ENCODE results near the gene FAM229B. TPM values are rescaled to one million over a fixed set of nuclear protein-coding genes. Genes with fewer than 3 reads are reported as not detected.
A peak's percentile ranks its signal among the peaks of the same experiment; 100 is the strongest.

FAM229B gene
- total and polyA plus RNA-seq, 7 experiments from 2014 or later: 0.70 to 14.1 (median 2.5) TPM

- POLR2A ChIA-PET: no interaction called here
- intact Hi-C loops (cut with micrococcal nuclease): no loop called here
- CTCF ChIA-PET: no interaction called here
Measured at GRCh38 chr6:112058243-112059032, 29.0 kb upstream of the FAM229B start.

GRCh38 chr6:112061605-112062004 is 25.8 kb upstream of the FAM229B start:
- H3K9me3 ChIP-seq (ENCODE audit: control insufficient read depth in 2 of 3, low read length in 3 of 3): no peaks in the 10 kb centered on the region
- H3K27ac ChIP-seq (ENCODE audit: low read depth, low read length): no peak overlapping the region
- ATAC-seq (no peak), DNase-seq (no peak)
- H3K9me3 Mint-ChIP-seq: no peaks in the 10 kb centered on the region
- peaks cover 0 to 6% (median 0%) of the 10 kb centered on the region in 5 donors for H3K27me3 Mint-ChIP-seq
- H3K36me3 Mint-ChIP-seq: no peaks in the 10 kb centered on the region
- POLR2A ChIA-PET: no interaction called here
- H3K4me3 Mint-ChIP-seq: no peak overlapping the region
- no peaks in the 10 kb centered on the region for H3K27me3 ChIP-seq (ENCODE audit: control insufficient read depth in 2 of 2, insufficient read depth in 2 of 2, low read length in 2 of 2)
- H3K27ac Mint-ChIP-seq: no peak overlapping the region
- peaks cover 0 to 4% (median 4%) of the 10 kb centered on the region in 7 donors for H3K4me1 Mint-ChIP-seq
- CTCF ChIA-PET: interaction anchor here (0.8 kb wide), 1 partner anchor 12 kb away, joined by 3 read pairs; no protein-coding TSS in a partner anchor
- H3K36me3 ChIP-seq (ENCODE audit: control insufficient read depth in 2 of 3, insufficient read depth in 3 of 3, low read length in 3 of 3): no peaks in the 10 kb centered on the region
- intact Hi-C loops (cut with micrococcal nuclease): no loop called here
- H3K4me3 ChIP-seq (ENCODE audit: low read length): no peak overlapping the region
- no peaks in the 10 kb centered on the region for H3K4me1 ChIP-seq (ENCODE audit: control insufficient read depth in 2 of 2, insufficient read depth in 2 of 2, low read length in 2 of 2)

More at GRCh38 chr6:112058243-112059032, 29.0 kb upstream of the FAM229B start:
- Mint-ChIP-seq H3K4me3 (no peak overlapping the region), H3K4me1 (no peaks in the 10 kb centered on the region), H3K27ac (no peak overlapping the region), H3K27me3 (peaks cover 0 to 9% (median 4%) of the 10 kb centered on the region in 5 donors), H3K9me3 (peaks cover 0 to 1% (median 0%) of the 10 kb centered on the region in 11 donors), H3K36me3 (no peaks in the 10 kb centered on the region)
- no peaks in the 10 kb centered on the region for H3K27me3 ChIP-seq (ENCODE audit: control insufficient read depth in 2 of 2, insufficient read depth in 2 of 2, low read length in 2 of 2)
- DNase-seq (no peak), ATAC-seq (no peak)
- H3K4me1 ChIP-seq (ENCODE audit: control insufficient read depth in 2 of 2, insufficient read depth in 2 of 2, low read length in 2 of 2): no peaks in the 10 kb centered on the region
- H3K9me3 ChIP-seq (ENCODE audit: control insufficient read depth in 2 of 3, low read length in 3 of 3): no peaks in the 10 kb centered on the region
- H3K4me3 ChIP-seq (ENCODE audit: low read length): no peak overlapping the region
- no peaks in the 10 kb centered on the region for H3K36me3 ChIP-seq (ENCODE audit: control insufficient read depth in 2 of 3, insufficient read depth in 3 of 3, low read length in 3 of 3)
- H3K27ac ChIP-seq (ENCODE audit: low read depth, low read length): no peak overlapping the region

- DNase-seq: no peak
- intact Hi-C loops (cut with micrococcal nuclease): no loop called here
- no peaks in the 10 kb centered on the region for H3K36me3 Mint-ChIP-seq
- no peaks in the 10 kb centered on the region for H3K27me3 ChIP-seq (ENCODE audit: control insufficient read depth in 2 of 2, insufficient read depth in 2 of 2, low read length in 2 of 2)
- H3K9me3 ChIP-seq (ENCODE audit: control insufficient read depth in 2 of 3, low read length in 3 of 3): no peaks in the 10 kb centered on the region
- H3K27ac Mint-ChIP-seq: no peak overlapping the region
- peaks cover 0 to 6% (median 0%) of the 10 kb centered on the region in 5 donors for H3K27me3 Mint-ChIP-seq
- ATAC-seq: no peak
- no peaks in the 10 kb centered on the region for H3K36me3 ChIP-seq (ENCODE audit: control insufficient read depth in 2 of 3, insufficient read depth in 3 of 3, low read length in 3 of 3)
- H3K4me1 Mint-ChIP-seq: peaks cover 0 to 12% (median 8%) of the 10 kb centered on the region in 7 donors
- ChIA-PET POLR2A (no interaction called here), CTCF (no interaction called here)
- H3K9me3 Mint-ChIP-seq: no peaks in the 10 kb centered on the region
- no peak overlapping the region for H3K4me3 Mint-ChIP-seq
- no peaks in the 10 kb centered on the region for H3K4me1 ChIP-seq (ENCODE audit: control insufficient read depth in 2 of 2, insufficient read depth in 2 of 2, low read length in 2 of 2)
- H3K27ac ChIP-seq (ENCODE audit: low read depth, low read length): no peak overlapping the region
- no peak overlapping the region for H3K4me3 ChIP-seq (ENCODE audit: low read length)
Measured at GRCh38 chr6:112062966-112063365, 24.4 kb upstream of the FAM229B start.

GRCh38 chr6:112065426-112065986 is 21.9 kb upstream of the FAM229B start:
- no peaks in the 10 kb centered on the region for H3K9me3 ChIP-seq (ENCODE audit: control insufficient read depth in 2 of 3, low read length in 3 of 3)
- intact Hi-C loops (cut with micrococcal nuclease): no loop called here
- Mint-ChIP-seq H3K27ac (no peak overlapping the region), H3K9me3 (no peaks in the 10 kb centered on the region), H3K36me3 (peaks cover 0 to 4% (median 0%) of the 10 kb centered on the region in 5 donors), H3K4me1 (peaks cover 0 to 12% (median 8%) of the 10 kb centered on the region in 7 donors), H3K27me3 (peaks cover 0 to 6% (median 0%) of the 10 kb centered on the region in 5 donors), H3K4me3 (no peak overlapping the region)
- H3K4me1 ChIP-seq (ENCODE audit: control insufficient read depth in 2 of 2, insufficient read depth in 2 of 2, low read length in 2 of 2): no peaks in the 10 kb centered on the region
- ChIA-PET POLR2A (no interaction called here), CTCF (no interaction called here)
- H3K4me3 ChIP-seq (ENCODE audit: low read length): no peak overlapping the region
- H3K27ac ChIP-seq (ENCODE audit: low read depth, low read length): no peak overlapping the region
- no peaks in the 10 kb centered on the region for H3K36me3 ChIP-seq (ENCODE audit: control insufficient read depth in 2 of 3, insufficient read depth in 3 of 3, low read length in 3 of 3)
- H3K27me3 ChIP-seq (ENCODE audit: control insufficient read depth in 2 of 2, insufficient read depth in 2 of 2, low read length in 2 of 2): no peaks in the 10 kb centered on the region
- ATAC-seq (no peak), DNase-seq (no peak)

- ChIA-PET CTCF (interaction anchor here (0.7 to 1.1 kb wide), 2 partner anchors 8 to 56 kb away, joined by 3 read pairs; no protein-coding TSS in a partner anchor), POLR2A (no interaction called here)
- peak overlapping the region in 4 of 9 donors; percentile 9 to 33 (median 20) for H3K27ac Mint-ChIP-seq
Measured at GRCh38 chr6:112066606-112067005, 20.8 kb upstream of the FAM229B start.

GRCh38 chr6:112081569-112081968 is 5.8 kb upstream of the FAM229B start:
- intact Hi-C loops (cut with micrococcal nuclease): loop anchor here (10.0 kb wide), 3 partner anchors 203 to 1907 kb away; partner anchors contain the start of genes CDC40 (in 1 of the 2) and WASF1 (in 1 of the 2)
- Mint-ChIP-seq H3K4me1 (peaks cover 0 to 17% (median 10%) of the 10 kb centered on the region in 7 donors), H3K36me3 (peaks cover 3 to 41% (median 4%) of the 10 kb centered on the region in 5 donors), H3K27me3 (no peaks in the 10 kb centered on the region), H3K9me3 (peaks cover 0 to 2% (median 0%) of the 10 kb centered on the region in 11 donors), H3K4me3 (no peak overlapping the region), H3K27ac (no peak overlapping the region)
- H3K4me1 ChIP-seq (ENCODE audit: control insufficient read depth in 2 of 2, insufficient read depth in 2 of 2, low read length in 2 of 2): peaks cover 0 to 6% of the 10 kb centered on the region in 2 donors
- ChIA-PET POLR2A (interaction anchor here (0.7 kb wide), 2 partner anchors 9 to 15 kb away, joined by 3 read pairs; no protein-coding TSS in a partner anchor), CTCF (no interaction called here)
- peaks cover 0 to 13% (median 6%) of the 10 kb centered on the region in 3 experiments for H3K36me3 ChIP-seq (ENCODE audit: control insufficient read depth in 2 of 3, insufficient read depth in 3 of 3, low read length in 3 of 3)
- ATAC-seq: no peak
- H3K27me3 ChIP-seq (ENCODE audit: control insufficient read depth in 2 of 2, insufficient read depth in 2 of 2, low read length in 2 of 2): no peaks in the 10 kb centered on the region
- DNase-seq: no peak
- no peak overlapping the region for H3K4me3 ChIP-seq (ENCODE audit: low read length)
- H3K9me3 ChIP-seq (ENCODE audit: control insufficient read depth in 2 of 3, low read length in 3 of 3): no peaks in the 10 kb centered on the region
- no peak overlapping the region for H3K27ac ChIP-seq (ENCODE audit: low read depth, low read length)

More at GRCh38 chr6:112066606-112067005, 20.8 kb upstream of the FAM229B start:
- no peak for ATAC-seq
- no peaks in the 10 kb centered on the region for H3K9me3 Mint-ChIP-seq
- no peak for DNase-seq
- Histone ChIP-seq H3K9me3 (ENCODE audit: control insufficient read depth in 2 of 3, low read length in 3 of 3) (no peaks in the 10 kb centered on the region), H3K27ac (ENCODE audit: low read depth, low read length) (no peak overlapping the region), H3K27me3 (ENCODE audit: control insufficient read depth in 2 of 2, insufficient read depth in 2 of 2, low read length in 2 of 2) (no peaks in the 10 kb centered on the region), H3K4me1 (ENCODE audit: control insufficient read depth in 2 of 2, insufficient read depth in 2 of 2, low read length in 2 of 2) (no peaks in the 10 kb centered on the region), H3K4me3 (ENCODE audit: low read length) (no peak overlapping the region), H3K36me3 (ENCODE audit: control insufficient read depth in 2 of 3, insufficient read depth in 3 of 3, low read length in 3 of 3) (no peaks in the 10 kb centered on the region)
- peaks cover 0 to 12% (median 8%) of the 10 kb centered on the region in 7 donors for H3K4me1 Mint-ChIP-seq
- intact Hi-C loops (cut with micrococcal nuclease): no loop called here
- peaks cover 0 to 6% (median 0%) of the 10 kb centered on the region in 5 donors for H3K27me3 Mint-ChIP-seq
- no peak overlapping the region for H3K4me3 Mint-ChIP-seq
- H3K36me3 Mint-ChIP-seq: peaks cover 0 to 6% (median 2%) of the 10 kb centered on the region in 5 donors

All from naive thymus-derived CD4-positive, alpha-beta T cell (primary cell).